Prostate gland (tissue), 2 donors: Measurements from ENCODE around the gene HSD17B14.

Experiments
- POLR2A ChIP-seq: fragments of 450-650 bp; IDR thresholded peaks from one replicate; pipeline ENCODE4 v1.6.1; 2016; ENCODE audit warnings: antibody characterized with exemption, mild to moderate bottlenecking
- POLR2AphosphoS5 ChIP-seq: sonication (generic); formaldehyde crosslinking; IDR thresholded peaks from one replicate; pipeline ENCODE4 v1.6.1; 2017; ENCODE audit warnings: antibody characterized with exemption
- TF ChIP-seq, protein P1 (sequence below), 4 experiments: fragments of 200-600 bp in 2 of 4; fragments of 450-650 bp in 2 of 4; sonication (generic) in 2 of 4; IDR thresholded peaks; 1 replicate in 3 of 4; 2 replicates in 1 of 4; pipeline ENCODE4 v1.5.1; 2016 to 2019; ENCODE audit warnings: antibody characterized with exemption in 4 of 4, mild to moderate bottlenecking in 2 of 4, moderate library complexity in 2 of 4

DNA sequence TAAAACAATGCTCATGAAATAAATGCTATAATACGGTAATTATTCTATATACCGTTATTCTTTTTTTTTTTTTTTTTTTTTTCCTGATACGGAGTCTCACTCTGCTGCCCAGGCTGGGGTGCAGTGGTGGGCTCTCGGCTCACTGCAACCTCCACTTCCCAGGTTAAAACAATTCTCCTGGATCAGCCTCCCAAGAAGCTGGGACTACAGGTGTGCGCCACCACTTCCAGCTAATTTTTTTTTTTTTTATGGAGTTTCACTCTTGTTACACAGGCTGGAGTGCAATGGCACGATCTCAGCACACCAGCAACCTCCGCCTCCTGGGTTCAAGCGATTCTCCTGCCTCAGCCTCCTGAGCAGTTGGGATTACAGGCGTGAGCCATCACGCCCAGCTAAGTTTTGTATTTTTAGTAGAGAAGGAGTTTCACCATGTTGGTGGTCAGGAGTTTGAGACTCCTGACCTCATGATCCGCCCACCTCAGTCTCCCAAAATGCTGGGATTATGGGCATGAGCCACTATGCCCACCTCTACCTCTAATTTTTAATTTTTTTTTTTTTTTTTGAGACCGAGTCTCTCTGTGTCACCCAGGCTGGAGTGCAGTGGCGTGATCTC lies 42.8 kb upstream of the HSD17B14 start:
- TF ChIP-seq POLR2A, result no peak
- TF ChIP-seq, protein P1, sequence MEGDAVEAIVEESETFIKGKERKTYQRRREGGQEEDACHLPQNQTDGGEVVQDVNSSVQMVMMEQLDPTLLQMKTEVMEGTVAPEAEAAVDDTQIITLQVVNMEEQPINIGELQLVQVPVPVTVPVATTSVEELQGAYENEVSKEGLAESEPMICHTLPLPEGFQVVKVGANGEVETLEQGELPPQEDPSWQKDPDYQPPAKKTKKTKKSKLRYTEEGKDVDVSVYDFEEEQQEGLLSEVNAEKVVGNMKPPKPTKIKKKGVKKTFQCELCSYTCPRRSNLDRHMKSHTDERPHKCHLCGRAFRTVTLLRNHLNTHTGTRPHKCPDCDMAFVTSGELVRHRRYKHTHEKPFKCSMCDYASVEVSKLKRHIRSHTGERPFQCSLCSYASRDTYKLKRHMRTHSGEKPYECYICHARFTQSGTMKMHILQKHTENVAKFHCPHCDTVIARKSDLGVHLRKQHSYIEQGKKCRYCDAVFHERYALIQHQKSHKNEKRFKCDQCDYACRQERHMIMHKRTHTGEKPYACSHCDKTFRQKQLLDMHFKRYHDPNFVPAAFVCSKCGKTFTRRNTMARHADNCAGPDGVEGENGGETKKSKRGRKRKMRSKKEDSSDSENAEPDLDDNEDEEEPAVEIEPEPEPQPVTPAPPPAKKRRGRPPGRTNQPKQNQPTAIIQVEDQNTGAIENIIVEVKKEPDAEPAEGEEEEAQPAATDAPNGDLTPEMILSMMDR (IDR thresholded peaks at IDR 0.05), result no peak
- TF ChIP-seq POLR2AphosphoS5, result no peak
